GM21528 (cell line): Measurements from ENCODE around the gene HSD11B2.

Experiments
- ATAC-seq: cut with Tn5 transposase; IDR thresholded peaks from one replicate; pipeline ENCODE4 v1.9.1; 2021; ENCODE audit warnings: mild to moderate bottlenecking, moderate library complexity; ENCODE audit not compliant: unreplicated experiment, low FRiP score

HSD11B2 gene

DNA sequence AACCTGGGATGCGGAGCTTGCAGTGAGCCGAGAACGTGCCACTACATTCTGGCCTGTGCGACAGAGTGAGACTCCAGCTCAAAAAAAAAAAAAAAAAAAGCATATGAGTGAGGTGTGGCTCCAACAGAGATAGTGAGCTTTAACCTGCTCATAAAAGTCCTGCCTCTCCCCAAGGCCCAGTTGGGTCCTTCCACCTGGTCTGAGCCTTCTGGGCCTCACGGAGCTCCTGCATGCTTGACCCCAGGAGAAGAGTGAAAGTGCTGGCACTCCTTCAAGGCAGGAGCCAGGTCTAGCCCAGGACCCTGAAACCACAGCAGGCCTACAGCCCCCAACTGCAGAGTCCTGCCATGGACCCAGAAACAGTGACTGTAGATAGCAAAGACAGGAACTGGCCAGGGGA lies 17.7 kb downstream of the HSD11B2 start:
- no peak for ATAC-seq

DNA sequence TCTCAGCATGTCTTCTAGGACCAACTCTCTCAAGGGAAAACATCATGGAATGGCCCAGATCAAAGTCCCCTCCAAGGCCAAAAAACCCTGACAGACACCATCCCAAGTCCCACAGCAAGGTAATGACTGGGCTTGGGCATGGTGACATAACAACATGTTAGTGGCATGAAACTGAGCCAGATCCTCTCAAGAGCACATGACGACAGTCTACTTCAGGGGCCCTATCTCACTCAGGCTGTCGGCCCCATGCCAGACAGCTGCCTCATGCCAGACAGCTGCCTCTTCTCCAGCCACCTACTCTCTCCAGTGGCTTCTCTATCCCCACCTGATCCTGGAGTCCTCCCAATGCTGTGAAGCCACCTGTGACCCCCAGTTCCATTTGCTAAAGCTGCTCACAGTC lies 18.4 kb downstream of the HSD11B2 start:
- no peak for ATAC-seq

DNA sequence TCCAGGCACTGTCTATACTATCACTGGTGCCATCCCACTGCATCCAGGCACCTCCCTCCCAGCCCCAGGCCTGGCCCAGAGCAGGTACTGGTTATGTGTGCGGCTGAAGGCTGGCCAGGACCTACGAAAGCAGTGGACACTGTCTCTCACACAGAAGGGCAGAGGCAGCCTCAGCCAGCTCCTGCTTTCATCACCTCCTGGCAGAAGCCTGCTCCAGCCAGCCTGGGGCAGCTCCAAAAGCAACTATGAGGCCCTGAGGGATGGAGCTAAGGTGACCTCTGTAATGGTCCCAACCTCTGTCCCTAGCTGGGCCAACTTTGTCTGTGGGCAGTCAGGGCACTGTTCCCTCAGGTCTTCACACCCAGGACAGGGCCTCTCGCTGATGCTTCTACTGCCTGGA lies 18.8 kb downstream of the HSD11B2 start:
- ATAC-seq = no peak

DNA sequence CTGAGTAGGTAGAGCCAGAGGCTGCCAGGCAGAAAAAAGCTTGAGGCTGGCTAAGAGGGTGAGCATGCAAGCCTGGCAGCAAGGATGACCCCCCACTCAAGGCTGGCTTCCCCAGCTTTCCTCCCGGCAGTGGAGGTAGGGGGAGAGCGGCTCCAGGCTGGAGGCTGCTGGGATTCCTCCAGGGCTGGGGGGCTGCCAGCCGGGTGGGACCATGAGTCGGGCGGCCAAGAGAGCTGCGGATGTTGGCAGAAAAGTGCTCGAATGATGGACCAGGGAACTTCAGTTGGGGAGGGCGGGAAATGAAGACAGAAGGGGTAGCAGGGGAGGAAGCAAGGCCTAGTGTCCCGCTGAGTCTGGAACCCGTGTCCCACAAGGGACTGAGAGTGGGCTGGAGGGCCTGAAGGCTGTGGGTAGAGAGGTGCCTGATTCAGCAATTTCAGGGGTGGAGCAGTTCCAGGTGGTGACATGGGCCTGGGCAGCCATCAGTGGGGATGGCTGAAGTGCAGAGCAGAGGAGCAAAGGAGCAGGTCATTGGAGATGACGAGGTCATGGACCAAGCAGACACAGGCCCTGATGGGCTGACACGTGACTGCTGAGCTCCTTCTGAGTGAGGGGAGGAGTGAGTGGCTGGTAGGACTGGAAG lies 20.3 kb downstream of the HSD11B2 start:
- ATAC-seq = no peak

DNA sequence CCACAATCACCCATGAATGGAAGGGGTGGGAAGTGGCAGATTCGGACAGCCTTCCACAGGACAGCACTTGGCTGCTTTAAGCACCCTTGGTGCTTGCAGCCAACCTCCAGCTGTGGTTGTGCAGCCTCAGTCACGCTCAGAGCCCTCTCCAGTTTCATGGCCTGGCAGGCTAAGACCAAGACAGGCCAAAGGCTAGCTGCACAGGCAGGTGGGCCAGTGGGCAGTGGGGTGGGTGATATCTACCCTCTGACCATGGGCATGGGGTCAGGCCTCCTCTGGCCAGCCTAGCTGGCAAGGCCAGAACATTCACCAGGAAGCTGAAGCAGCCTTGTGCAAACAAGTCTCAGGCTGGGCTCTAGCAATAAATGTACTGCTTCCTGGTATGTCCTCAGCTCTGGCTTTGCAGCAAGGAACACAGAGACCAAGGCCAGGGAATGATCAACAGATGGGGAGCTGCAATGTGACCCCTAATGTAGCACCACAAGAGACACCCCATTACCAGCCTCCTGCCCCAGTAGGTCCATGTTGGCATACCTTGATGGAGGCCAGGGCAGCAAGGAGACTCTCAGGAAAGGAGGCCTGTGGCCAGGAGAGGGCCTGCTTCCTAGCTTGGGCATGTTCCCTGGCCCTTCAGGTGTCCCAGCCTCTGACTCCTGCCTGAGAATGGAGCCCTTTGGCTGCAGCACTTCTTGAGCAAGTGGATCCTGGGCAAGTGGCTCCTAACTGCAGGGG lies 20.9 kb downstream of the HSD11B2 start:
- no peak for ATAC-seq

DNA sequence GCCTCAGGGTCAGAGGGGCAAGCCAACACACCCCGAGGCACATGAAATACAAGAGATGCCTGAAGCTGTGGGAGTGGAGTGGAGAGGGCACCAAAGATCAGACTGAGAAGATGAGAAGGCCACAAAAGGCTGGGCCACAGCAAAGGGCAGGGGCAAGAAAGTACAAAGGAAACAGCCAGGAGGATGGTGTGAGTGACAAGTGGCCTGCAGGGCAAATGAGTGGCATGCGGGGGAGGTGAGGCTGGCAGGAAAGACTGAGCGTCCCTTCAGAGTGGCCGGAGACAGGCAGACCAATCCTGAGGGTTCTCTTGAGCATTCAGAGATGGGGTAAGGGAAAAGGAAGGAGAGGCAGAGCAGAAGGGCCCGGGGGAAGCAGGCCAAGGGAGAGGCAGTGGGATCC lies 23.2 kb downstream of the HSD11B2 start:
- ATAC-seq = no peak

DNA sequence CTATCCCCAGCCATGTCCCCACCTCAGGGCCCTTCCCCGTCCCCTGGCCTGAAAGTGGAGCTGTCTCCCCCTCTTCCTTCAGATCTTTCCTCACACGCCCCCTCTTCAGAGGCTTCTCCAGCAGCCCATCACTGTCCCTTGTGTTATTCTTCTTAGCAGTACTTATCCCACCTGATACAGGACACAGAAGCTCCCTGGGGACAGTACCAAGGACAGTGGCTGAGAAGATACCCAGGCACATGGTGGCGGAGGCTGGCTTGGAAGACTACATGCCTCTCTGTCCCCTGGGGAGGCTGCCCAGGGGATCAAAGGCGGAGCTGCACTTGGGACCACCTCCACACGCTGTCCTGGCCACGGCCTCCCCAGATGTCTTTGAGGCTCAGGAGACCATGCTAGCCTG lies 23.9 kb downstream of the HSD11B2 start:
- no peak for ATAC-seq

DNA sequence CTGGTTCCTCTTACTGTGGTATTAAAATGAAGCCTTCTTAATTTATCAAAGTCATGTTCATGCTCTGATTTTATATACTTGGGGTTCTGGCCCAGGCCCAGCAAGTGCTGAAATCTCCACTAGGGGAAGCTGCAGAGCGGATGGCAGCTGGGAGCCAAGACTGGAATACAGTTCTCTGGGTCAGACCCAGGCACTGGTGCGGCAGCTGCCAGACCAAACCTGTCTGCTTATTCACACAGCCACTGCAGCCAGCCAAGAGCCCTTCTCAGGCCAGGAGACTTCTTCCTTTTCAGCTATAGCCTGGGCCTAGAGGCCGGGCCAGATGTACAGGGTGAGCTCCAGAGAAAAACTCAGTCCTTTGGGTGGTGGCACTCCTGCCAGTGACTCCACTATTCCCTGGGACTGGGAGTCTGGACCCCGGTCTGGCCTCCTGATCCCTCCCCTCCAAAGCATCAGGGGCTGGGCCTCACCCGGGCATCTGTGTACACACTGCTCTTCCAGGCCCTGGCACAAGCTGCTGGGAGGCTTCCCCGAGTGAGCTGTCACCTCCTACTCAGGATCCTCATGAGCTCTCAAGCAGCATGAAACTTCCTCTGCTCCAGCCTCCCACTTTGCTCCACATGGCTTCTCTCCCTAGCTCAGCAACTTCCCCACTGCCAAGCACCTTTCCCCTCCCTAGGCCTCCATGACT lies 25.6 kb downstream of the HSD11B2 start:
- ATAC-seq = no peak

DNA sequence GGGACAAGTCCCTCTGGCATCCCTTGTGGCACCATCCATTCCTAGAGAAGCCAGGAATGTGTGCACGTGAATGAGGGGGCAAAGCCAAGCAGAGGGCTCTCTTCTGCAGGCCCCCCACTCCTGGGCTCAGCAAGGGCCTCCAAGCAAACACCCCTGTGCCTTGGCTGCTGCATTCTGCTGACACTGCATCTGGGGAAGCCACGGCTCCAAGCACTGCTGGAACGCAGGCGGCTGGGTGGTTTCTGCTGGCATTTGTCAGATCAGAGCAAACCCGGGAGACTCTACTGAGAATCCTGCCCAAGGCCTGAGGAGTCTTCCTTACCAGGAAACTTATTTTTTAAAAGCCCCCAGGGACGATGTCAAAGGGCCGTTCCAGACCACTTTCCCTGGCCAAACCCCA lies 26.7 kb downstream of the HSD11B2 start:
- no peak for ATAC-seq

DNA sequence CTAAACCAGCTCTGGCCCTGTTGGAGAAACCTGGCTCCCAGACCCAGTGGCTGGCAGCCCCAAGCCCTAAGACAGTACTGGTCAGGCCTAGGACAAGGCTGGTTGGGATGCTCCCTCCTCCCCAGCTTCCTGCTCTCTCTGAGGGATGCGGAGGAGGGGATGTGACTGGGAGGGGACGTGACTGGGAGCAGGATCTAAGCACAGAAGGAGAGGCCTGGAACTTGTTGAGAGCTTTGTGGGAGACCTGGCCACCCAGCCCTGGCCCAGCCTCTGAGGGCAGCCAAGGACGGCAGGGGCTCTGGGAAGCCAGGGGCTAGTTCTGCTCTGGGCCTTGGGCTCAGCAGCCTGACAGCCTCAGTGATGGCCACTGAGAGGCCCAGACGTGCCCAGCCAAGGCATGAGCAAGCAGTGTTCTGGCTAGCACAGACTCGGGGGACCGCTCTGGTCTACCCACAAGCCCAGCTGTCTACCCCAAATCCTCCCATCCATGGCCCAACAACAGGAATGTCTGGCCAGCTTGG lies 27.3 kb downstream of the HSD11B2 start:
- no peak for ATAC-seq

DNA sequence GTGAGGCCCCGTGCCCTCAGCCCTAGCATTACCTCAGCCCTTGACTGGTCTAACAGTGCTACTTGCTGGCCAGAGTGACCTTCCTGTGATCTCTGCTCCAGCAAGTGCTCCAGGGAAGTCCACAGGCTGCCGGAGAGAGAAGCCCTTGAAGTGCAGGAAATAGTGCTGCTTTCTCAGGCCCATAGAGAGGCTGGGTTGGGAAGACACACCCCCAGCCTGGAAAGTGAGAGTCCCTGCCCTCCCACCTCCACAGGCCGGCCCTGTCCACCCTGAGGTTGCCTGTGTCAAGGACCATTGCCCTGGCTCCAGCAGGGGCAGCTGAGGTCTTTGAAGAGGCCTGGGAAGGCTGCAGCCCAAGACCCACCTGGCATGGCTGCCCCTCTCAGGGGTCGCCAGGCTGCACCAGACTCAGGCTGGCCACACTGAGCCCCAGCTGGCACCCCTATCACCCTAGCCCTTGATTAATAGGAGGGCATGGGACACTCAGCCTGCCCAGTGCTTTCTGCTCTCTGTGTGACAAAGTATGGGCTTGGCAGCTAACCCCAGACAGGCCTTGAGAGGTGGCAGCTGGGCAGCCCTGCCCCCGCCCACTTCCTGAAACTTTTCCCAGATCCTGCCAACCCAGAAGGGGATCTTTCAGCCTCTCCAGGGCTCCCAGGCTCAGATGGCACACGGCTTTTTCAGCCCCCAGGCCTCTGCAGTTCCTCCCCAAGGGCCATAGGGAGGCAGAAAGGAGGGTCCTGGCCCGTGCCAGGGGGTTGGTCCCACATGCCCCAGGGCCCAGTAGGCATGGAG lies 28.3 kb downstream of the HSD11B2 start:
- no peak for ATAC-seq

DNA sequence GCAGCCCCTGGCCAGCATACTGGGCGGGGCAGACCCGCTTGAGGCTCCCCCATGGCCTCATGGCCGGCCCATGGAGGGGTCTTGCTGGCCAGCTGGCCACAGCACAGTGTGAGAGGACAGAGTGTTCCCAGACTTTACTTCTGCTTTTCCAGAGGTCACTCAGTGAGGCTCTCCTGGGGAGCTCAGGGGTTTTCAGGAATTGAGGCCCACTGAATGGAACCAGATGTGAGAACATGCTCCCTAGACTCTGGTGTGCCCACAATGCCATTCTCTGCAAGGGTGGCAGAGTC lies 28.9 kb downstream of the HSD11B2 start:
- ATAC-seq = no peak

DNA sequence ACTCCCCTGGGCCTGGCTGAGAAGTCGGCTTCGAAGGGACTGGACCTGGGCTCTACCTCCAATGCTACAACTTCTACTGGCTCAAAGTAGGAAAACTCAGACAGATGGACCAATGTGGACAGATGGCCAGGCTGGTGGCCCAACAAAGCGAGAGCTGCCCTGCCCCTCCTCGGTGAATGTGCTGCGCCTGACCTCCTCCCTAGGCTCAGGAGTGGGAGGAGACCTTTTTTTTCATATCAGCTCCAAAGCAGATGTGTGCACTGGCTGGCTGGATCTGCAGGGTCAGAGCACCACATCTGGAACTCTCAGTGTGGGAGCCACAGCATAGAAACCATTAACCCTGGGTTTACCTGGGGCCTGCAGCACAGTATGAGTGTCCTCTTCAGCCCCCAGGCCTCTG lies 29.2 kb downstream of the HSD11B2 start:
- no peak for ATAC-seq

DNA sequence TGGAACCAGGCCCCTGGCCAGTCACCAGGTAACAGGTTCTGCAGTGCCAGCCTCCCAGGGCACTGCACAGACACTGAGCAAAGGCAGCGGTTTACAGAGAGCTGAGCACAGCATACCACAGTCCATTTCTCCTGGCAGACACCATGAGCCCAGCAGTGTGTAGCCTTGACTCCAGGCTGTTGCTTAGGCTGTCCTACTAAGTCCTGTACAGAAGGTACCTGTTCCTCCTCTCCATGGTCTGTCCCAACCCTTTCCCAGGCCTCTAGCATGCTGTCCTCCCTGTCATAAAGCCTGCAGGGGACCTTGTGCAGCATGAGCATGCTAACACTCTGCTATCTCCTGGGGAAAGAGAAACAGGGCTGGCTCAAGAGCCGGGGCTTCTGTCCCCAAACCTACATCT lies 30.0 kb downstream of the HSD11B2 start:
- ATAC-seq = no peak

DNA sequence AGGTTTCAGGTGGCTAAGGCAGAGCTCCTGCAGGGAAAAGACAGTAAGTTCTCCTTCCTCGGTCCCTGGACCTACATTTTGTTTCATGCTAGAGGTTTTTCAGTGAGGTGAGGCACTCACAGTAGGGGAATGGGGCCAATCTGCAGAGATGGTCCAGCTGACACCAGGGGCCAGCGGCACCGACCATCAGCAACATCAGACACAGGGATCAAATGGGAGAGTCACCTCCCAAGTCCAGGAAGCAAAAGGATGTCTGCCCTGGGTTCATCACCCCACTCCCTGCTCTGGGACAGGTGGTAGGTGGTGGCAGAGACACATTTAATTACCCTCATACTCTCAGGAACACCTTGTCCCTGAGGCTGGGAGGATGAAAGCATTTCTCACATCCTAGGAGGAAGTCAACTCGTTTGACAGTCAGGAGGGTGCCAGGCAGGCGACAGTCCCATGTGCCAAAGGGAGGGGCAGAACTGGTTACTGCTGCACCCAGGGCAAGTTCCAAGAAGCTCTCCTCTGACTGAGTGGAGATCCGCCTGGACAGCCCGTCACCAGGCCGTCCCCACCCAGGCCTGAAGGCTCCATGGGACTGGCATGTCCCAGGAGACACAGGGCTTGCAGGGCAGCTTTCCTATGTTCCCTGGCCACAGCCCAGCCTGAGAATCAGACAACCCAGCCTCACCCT lies 30.8 kb downstream of the HSD11B2 start:
- no peak for ATAC-seq

DNA sequence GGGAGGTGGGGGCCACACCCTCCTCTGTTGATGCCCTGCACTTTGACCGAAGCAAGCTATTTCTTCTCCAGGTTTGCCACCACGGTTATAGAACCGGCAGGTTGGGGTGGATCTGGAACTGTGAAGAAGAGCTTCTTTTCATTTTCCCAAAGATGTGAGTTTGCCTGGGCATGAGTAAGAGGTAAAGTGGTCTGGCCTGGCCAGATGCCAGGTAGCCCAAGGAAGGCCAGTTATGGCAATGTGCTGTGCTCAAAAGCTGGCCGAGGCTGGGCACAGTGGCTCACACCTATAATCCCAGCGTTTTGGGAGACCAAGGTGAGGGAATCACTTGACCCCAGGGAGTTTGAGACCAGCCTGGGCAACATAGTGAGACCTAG lies 31.3 kb downstream of the HSD11B2 start:
- ATAC-seq = no peak

DNA sequence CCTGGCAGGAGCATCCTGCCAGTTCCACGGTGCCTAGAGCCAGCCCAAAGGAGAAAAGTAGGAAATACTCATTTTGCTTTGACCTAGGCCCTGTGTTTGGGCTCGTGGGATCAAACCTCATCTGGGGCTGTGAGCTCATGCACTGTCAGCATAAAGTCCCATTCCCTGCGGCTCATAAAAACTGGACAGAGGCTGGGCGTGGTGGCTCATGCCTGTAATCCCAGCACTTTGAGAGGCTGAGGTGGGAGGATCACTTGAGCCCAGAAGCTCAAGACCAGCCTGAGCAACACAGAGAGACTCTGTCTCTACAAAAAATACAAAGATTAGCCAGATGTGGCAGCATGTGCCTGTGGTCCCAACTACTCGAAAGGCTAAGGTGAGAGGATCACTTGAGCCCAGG lies 32.1 kb downstream of the HSD11B2 start:
- no peak for ATAC-seq

DNA sequence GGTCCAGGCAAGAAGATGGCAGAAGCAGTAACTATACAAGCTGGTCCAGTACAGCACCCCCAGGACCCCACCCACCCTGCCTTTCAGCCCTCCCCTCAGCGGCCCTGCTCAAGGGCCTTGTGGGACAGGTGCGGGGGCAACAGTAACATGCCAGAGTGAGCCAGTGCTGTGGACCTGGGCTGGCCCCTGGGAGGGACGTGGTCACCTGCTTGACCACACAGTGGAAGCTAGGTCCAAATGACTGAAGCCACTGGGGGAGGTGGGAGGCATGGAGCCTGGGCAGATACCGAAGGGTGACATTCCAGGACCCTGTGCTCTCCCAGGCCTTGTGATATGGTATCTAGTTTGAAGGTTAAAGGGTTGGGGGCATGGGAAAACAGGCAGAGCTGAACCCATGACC lies 32.8 kb downstream of the HSD11B2 start:
- ATAC-seq = no peak

DNA sequence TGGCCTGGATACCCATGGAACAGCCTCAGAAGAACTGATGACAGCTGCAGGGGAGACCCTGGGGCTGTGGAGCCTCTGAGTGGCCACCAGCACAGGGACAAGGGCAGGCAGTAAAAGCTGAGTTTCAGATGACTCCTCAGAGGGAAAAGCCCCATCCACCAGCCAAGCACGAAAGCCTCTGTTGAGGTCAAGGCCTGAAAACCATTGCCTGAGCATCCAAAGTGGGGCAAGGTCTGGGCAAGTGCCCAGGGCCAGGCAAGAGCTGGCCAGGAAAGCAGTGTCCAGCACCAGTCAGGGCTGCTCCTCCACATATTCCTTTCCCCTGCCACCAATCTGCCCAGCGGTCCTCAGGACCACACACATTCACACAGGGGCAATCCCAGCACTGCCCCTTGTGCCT lies 33.6 kb downstream of the HSD11B2 start:
- ATAC-seq = no peak

DNA sequence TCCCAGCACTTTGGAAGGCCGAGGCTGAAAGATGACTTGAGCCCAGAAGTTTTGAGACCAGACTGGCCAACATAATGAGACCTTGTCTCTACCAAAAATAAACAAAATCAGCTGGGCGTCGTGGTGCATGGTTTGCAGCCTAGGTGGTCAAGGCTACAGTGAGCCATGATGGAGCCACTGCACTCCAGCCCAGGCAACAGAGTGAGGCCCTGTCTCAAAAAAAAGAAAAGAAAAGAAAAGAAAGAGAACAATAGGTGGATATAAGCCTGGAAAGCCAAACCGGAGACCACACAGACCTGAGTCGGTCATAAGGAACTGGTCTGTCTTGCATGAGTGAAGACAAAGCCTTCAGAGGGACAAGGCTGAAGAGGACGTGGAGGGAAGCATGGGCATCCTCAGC lies 35.7 kb downstream of the HSD11B2 start:
- ATAC-seq = no peak

DNA sequence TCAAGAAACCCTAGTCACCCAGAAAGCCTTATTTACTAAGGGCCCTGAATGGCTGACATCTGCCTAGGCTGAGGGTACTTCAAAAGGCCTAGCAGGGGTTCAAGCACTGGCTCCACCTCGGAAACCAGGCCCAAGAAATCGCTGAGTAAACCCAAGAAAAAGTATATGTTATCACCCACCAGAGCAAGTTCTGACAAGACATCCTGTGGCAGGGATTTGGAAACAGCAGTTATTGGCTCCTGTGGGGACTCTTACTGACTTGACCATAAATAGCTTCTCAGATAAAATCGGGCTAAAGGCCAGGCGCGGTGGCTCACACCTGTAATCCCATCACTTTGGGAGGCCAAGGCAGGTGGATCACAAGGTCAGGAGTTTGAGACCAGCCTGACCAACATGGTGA lies 37.8 kb downstream of the HSD11B2 start:
- ATAC-seq = no peak
